Panc1 (cell line): ENCODE measurements around the gene CNGB1.
"Not testable (repeated sequence)": the region's sequence is repeated elsewhere in the genome, so short reads cannot be mapped to it uniquely, and the experiment has no call there.

Source experiments
- POLR2AphosphoS5 ChIP-seq: IDR thresholded peaks from 2 replicates; pipeline ENCODE4 v1.6.1; 2012; ENCODE audit warnings: mild to moderate bottlenecking, low read depth, low read length, moderate library complexity
- SIN3A ChIP-seq: IDR thresholded peaks from 2 replicates; pipeline ENCODE4 v1.6.1; 2012; ENCODE audit warnings: low read depth, mild to moderate bottlenecking, low read length, moderate library complexity, borderline replicate concordance; ENCODE audit not compliant: insufficient read depth
- TCF7L2 ChIP-seq: IDR thresholded peaks from 2 replicates; pipeline ENCODE4 v1.6.1; 2011; ENCODE audit warnings: mild to moderate bottlenecking, low read depth, low read length, inconsistent platforms
- TF ChIP-seq, protein P1 (sequence below): fragments of 450-650 bp; IDR thresholded peaks from 2 replicates; pipeline ENCODE4 v1.5.1; 2017; ENCODE audit warnings: mild to moderate bottlenecking
- TF ChIP-seq, protein P2 (sequence below), 2 experiments: IDR thresholded peaks; 2 replicates each; pipeline ENCODE4 v1.6.1; 2011 to 2012; ENCODE audit warnings: low read depth in 2 of 2, control low read depth in 1 of 2, low read length in 1 of 2, mild to moderate bottlenecking in 1 of 2, moderate library complexity in 1 of 2; ENCODE audit not compliant: insufficient read depth in 1 of 2

DNA sequence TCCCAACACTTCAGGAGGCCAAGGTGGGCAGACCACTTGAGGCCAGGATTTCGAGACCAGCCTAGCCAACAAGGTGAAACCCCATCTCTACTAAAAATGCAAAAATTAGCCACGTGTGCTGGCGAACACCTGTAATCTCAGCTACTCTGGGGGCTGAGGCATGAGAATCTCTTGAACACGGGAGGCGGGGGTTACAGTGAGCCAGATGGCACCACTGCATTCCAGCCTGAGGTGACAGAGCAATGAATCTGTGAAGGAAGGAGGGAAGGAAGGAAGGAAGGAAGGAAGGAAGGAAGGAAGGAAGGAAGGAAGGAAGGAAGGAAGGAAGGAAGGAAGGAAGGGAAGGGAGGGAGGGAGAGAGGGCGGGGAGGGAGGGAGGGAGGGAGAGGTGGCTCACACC, 124.0 kb downstream of the CNGB1 start:
- not testable (repeated sequence) for TF ChIP-seq POLR2AphosphoS5, TCF7L2, SIN3A
- TF ChIP-seq, protein P1, sequence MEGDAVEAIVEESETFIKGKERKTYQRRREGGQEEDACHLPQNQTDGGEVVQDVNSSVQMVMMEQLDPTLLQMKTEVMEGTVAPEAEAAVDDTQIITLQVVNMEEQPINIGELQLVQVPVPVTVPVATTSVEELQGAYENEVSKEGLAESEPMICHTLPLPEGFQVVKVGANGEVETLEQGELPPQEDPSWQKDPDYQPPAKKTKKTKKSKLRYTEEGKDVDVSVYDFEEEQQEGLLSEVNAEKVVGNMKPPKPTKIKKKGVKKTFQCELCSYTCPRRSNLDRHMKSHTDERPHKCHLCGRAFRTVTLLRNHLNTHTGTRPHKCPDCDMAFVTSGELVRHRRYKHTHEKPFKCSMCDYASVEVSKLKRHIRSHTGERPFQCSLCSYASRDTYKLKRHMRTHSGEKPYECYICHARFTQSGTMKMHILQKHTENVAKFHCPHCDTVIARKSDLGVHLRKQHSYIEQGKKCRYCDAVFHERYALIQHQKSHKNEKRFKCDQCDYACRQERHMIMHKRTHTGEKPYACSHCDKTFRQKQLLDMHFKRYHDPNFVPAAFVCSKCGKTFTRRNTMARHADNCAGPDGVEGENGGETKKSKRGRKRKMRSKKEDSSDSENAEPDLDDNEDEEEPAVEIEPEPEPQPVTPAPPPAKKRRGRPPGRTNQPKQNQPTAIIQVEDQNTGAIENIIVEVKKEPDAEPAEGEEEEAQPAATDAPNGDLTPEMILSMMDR, result not testable (repeated sequence)
- TF ChIP-seq, protein P2, sequence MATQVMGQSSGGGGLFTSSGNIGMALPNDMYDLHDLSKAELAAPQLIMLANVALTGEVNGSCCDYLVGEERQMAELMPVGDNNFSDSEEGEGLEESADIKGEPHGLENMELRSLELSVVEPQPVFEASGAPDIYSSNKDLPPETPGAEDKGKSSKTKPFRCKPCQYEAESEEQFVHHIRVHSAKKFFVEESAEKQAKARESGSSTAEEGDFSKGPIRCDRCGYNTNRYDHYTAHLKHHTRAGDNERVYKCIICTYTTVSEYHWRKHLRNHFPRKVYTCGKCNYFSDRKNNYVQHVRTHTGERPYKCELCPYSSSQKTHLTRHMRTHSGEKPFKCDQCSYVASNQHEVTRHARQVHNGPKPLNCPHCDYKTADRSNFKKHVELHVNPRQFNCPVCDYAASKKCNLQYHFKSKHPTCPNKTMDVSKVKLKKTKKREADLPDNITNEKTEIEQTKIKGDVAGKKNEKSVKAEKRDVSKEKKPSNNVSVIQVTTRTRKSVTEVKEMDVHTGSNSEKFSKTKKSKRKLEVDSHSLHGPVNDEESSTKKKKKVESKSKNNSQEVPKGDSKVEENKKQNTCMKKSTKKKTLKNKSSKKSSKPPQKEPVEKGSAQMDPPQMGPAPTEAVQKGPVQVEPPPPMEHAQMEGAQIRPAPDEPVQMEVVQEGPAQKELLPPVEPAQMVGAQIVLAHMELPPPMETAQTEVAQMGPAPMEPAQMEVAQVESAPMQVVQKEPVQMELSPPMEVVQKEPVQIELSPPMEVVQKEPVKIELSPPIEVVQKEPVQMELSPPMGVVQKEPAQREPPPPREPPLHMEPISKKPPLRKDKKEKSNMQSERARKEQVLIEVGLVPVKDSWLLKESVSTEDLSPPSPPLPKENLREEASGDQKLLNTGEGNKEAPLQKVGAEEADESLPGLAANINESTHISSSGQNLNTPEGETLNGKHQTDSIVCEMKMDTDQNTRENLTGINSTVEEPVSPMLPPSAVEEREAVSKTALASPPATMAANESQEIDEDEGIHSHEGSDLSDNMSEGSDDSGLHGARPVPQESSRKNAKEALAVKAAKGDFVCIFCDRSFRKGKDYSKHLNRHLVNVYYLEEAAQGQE (IDR thresholded peaks at IDR 0.05; ENCODE audit: insufficient read depth in 1 of 2, low read depth in 2 of 2, low read length in 1 of 2), result not testable (repeated sequence)
